HepG2 (cell line): ENCODE data around the gene LSM14B. TPM values are rescaled to one million over a fixed set of nuclear protein-coding genes. Genes with fewer than 3 reads are reported as not detected.

ENCODE experiments used
- KDM4B ChIP-seq: sonication (generic); formaldehyde crosslinking; IDR thresholded peaks from 2 replicates; pipeline ENCODE4 v1.4.0; 2020; ENCODE audit warnings: missing genetic modification reagents
- MIXL1 ChIP-seq: IDR thresholded peaks from 2 replicates; pipeline ENCODE4 v1.6.1; 2016
- MTF1 ChIP-seq: sonication (generic); formaldehyde crosslinking; IDR thresholded peaks from 2 replicates; pipeline ENCODE4 v1.5.0; 2020; ENCODE audit warnings: missing genetic modification reagents
- NFRKB ChIP-seq: fragments of 450-650 bp; IDR thresholded peaks from 2 replicates; pipeline ENCODE4 v1.6.1; 2017
- ZNF331 ChIP-seq: sonication (generic); formaldehyde crosslinking; IDR thresholded peaks from 2 replicates; pipeline ENCODE4 v1.4.0; 2020; ENCODE audit warnings: missing genetic modification reagents
- ZNF335 ChIP-seq: sonication (generic); formaldehyde crosslinking; IDR thresholded peaks from 2 replicates; pipeline ENCODE4 v1.4.0; 2020; ENCODE audit warnings: missing genetic modification reagents
- ZNF337 ChIP-seq: sonication (generic); formaldehyde crosslinking; IDR thresholded peaks from 2 replicates; pipeline ENCODE4 v1.5.1; 2020; ENCODE audit warnings: missing genetic modification reagents, low read depth, mild to moderate bottlenecking, borderline replicate concordance
- polyA plus RNA-seq, 8 experiments: library from polyadenylated mRNA; depleted of rRNA in 3 of 8; stranded (reverse) in 7 of 8; unstranded in 1 of 8; fragments of >200 nt; fragmentation: Illumina TruSeq in 4 of 8; extraction: Trizol in 4 of 8; gene quantifications; 2 replicates each; pipeline versions ENCODE4 v1.2.1 to v1.2.3, GENCODE V29; 2011 to 2016; ENCODE audit warnings: low read depth in 4 of 8, missing spikeins in 1 of 8, mixed read lengths in 1 of 8; ENCODE audit not compliant: insufficient read depth in 1 of 8
- total RNA-seq, 5 experiments: library from RNA; depleted of rRNA; stranded (reverse); fragments of >200 nt; fragmentation: Illumina TruSeq; extraction: Trizol; gene quantifications; 2 replicates each; pipeline ENCODE4 v1.2.3, GENCODE V29; 2016; ENCODE audit warnings: low read depth in 1 of 5
- TF ChIP-seq, protein P1 (sequence below), 2 experiments: sonication (generic) in 1 of 2; formaldehyde crosslinking in 1 of 2; IDR thresholded peaks; 2 replicates each; pipeline versions ENCODE4 v1.4.0 to v1.6.1; 2016 to 2020; ENCODE audit warnings: borderline replicate concordance in 1 of 2, low read depth in 1 of 2, mild to moderate bottlenecking in 1 of 2, missing genetic modification reagents in 1 of 2
- TF ChIP-seq, protein P2 (sequence below): sonication (generic); formaldehyde crosslinking; IDR thresholded peaks from 2 replicates; pipeline ENCODE4 v1.8.1; 2023; ENCODE audit warnings: mild to moderate bottlenecking, missing genetic modification reagents
- TF ChIP-seq, protein P3 (sequence below): sonication (generic); formaldehyde crosslinking; IDR thresholded peaks from 2 replicates; pipeline ENCODE4 v1.5.0; 2020; ENCODE audit warnings: mild to moderate bottlenecking, missing genetic modification reagents, borderline replicate concordance

LSM14B gene
- total and polyA plus RNA-seq, 2 of the 13 experiments (the other 11 are each of a cell fraction or from before 2014, with no cell fraction given): 43.3 to 79.2 TPM

DNA sequence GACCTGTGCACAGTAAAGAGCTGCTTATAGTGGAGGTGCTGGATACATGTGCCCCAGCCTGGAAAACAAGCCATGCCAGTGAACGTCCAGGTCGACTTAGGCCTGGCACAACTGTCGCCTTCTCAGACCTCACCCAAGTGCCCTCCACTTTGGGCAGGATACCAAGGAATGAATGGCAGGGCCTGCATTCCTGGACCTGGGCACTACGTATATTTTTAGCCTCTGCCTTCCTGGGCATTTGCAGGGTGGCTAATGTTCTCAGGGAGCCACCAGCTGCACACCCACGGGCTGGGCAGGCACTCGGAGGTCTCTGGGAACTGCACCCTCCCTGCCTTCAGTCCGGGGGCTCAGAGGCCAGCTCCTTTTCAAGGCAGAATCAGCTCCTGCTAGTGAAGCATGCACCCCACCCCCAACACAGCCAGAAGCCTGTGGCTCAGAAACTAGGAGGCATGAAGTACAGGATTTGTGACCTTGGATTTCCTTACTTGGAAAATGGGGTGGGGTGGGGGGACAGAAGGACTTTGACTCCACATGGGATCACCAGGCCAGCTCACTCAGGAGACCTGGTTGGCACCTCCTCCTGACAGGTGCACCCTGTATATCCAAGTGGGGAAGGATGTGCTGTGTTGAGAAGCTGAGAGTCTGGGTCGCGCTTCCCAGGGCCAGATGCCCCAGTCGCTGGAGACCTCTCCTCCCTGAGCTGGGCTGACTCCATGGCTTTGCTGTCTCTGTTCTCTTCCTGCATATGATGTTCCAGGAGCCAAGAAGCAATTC, 2.5 kb upstream of the LSM14B start (continued):
- TF ChIP-seq, protein P1, sequence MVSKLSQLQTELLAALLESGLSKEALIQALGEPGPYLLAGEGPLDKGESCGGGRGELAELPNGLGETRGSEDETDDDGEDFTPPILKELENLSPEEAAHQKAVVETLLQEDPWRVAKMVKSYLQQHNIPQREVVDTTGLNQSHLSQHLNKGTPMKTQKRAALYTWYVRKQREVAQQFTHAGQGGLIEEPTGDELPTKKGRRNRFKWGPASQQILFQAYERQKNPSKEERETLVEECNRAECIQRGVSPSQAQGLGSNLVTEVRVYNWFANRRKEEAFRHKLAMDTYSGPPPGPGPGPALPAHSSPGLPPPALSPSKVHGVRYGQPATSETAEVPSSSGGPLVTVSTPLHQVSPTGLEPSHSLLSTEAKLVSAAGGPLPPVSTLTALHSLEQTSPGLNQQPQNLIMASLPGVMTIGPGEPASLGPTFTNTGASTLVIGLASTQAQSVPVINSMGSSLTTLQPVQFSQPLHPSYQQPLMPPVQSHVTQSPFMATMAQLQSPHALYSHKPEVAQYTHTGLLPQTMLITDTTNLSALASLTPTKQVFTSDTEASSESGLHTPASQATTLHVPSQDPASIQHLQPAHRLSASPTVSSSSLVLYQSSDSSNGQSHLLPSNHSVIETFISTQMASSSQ (IDR thresholded peaks at IDR 0.05; ENCODE audit: low read depth): peak; percentile 20; the same call in 1 of the 2 replicates
- TF ChIP-seq, protein P1 (CRISPR knock-in tag; IDR thresholded peaks at IDR 0.05; ENCODE audit: borderline replicate concordance): no peak
- TF ChIP-seq ZNF335 (no peak), ZNF337 (CRISPR knock-in tag) (no peak), KDM4B (CRISPR knock-in tag) (no peak), NFRKB (no peak), MTF1 (CRISPR knock-in tag) (no peak), ZNF331 (CRISPR knock-in tag) (peak; percentile 46), MIXL1 (peak; percentile 59; the same call in 1 of the 2 replicates)
- TF ChIP-seq, protein P2, sequence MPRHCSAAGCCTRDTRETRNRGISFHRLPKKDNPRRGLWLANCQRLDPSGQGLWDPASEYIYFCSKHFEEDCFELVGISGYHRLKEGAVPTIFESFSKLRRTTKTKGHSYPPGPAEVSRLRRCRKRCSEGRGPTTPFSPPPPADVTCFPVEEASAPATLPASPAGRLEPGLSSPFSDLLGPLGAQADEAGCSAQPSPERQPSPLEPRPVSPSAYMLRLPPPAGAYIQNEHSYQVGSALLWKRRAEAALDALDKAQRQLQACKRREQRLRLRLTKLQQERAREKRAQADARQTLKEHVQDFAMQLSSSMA (CRISPR knock-in tag): peak; percentile 59; the same call in 1 of the 2 replicates
- TF ChIP-seq, protein P3, sequence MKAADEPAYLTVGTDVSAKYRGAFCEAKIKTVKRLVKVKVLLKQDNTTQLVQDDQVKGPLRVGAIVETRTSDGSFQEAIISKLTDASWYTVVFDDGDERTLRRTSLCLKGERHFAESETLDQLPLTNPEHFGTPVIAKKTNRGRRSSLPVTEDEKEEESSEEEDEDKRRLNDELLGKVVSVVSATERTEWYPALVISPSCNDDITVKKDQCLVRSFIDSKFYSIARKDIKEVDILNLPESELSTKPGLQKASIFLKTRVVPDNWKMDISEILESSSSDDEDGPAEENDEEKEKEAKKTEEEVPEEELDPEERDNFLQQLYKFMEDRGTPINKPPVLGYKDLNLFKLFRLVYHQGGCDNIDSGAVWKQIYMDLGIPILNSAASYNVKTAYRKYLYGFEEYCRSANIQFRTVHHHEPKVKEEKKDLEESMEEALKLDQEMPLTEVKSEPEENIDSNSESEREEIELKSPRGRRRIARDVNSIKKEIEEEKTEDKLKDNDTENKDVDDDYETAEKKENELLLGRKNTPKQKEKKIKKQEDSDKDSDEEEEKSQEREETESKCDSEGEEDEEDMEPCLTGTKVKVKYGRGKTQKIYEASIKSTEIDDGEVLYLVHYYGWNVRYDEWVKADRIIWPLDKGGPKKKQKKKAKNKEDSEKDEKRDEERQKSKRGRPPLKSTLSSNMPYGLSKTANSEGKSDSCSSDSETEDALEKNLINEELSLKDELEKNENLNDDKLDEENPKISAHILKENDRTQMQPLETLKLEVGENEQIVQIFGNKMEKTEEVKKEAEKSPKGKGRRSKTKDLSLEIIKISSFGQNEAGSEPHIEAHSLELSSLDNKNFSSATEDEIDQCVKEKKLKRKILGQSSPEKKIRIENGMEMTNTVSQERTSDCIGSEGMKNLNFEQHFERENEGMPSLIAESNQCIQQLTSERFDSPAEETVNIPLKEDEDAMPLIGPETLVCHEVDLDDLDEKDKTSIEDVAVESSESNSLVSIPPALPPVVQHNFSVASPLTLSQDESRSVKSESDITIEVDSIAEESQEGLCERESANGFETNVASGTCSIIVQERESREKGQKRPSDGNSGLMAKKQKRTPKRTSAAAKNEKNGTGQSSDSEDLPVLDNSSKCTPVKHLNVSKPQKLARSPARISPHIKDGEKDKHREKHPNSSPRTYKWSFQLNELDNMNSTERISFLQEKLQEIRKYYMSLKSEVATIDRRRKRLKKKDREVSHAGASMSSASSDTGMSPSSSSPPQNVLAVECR: peak; percentile 65; the same call in 1 of the 2 replicates
